Neural cell (in vitro differentiated cells): ENCODE data around the gene PPP3CA.

ENCODE experiments used
- CTCF ChIP-seq: fragments of 450-650 bp; IDR thresholded peaks from 2 replicates; pipeline ENCODE4 v1.5.1; 2014; ENCODE audit warnings: antibody characterized with exemption, mild to moderate bottlenecking, moderate library complexity; ENCODE audit not compliant: poor library complexity, severe bottlenecking
- EP300 ChIP-seq: fragments of 450-650 bp; conservative IDR thresholded peaks from 2 replicates; pipeline ENCODE4 v1.6.1; 2014; ENCODE audit warnings: antibody characterized with exemption, mild to moderate bottlenecking, moderate library complexity; ENCODE audit not compliant: poor library complexity, severe bottlenecking
- EZH2 ChIP-seq: fragments of 200-600, 300-800 bp; shearing (Covaris generic), sonication (generic); IDR thresholded peaks from 2 replicates; pipeline ENCODE4 v1.6.1; 2014; ENCODE audit warnings: antibody characterized with exemption, low read length, borderline replicate concordance, mild to moderate bottlenecking; ENCODE audit not compliant: insufficient read depth, poor library complexity, severe bottlenecking
- POLR2AphosphoS5 ChIP-seq: IDR thresholded peaks from 2 replicates; pipeline ENCODE4 v1.6.1; 2012
- RAD21 ChIP-seq: fragments of 450-650 bp; conservative IDR thresholded peaks from 2 replicates; pipeline ENCODE4 v1.6.1; 2014; ENCODE audit warnings: antibody characterized with exemption, mild to moderate bottlenecking, moderate library complexity
- SMC3 ChIP-seq: fragments of 450-650 bp; conservative IDR thresholded peaks from 2 replicates; pipeline ENCODE4 v1.6.1; 2014; ENCODE audit warnings: antibody characterized with exemption, mild to moderate bottlenecking, moderate library complexity; ENCODE audit not compliant: poor library complexity
- TAF1 ChIP-seq: IDR thresholded peaks from 2 replicates; pipeline ENCODE4 v1.6.1; 2012; ENCODE audit warnings: low read depth

- TF ChIP-seq TAF1 (no peak), EZH2 (no peak), CTCF (no peak), POLR2AphosphoS5 (no peak), SMC3 (no peak), EP300 (no peak), RAD21 (no peak)
Measured at GRCh38 chr4:101370663-101371210, 23.4 kb upstream of the PPP3CA start.
